ENCODE measurements around the gene POU3F1. TPM values are rescaled to one million over a fixed set of nuclear protein-coding genes. Genes with fewer than 3 reads are reported as not detected.

POU3F1 gene
- total RNA-seq, 1 donor: under 0.01 TPM

DNA sequence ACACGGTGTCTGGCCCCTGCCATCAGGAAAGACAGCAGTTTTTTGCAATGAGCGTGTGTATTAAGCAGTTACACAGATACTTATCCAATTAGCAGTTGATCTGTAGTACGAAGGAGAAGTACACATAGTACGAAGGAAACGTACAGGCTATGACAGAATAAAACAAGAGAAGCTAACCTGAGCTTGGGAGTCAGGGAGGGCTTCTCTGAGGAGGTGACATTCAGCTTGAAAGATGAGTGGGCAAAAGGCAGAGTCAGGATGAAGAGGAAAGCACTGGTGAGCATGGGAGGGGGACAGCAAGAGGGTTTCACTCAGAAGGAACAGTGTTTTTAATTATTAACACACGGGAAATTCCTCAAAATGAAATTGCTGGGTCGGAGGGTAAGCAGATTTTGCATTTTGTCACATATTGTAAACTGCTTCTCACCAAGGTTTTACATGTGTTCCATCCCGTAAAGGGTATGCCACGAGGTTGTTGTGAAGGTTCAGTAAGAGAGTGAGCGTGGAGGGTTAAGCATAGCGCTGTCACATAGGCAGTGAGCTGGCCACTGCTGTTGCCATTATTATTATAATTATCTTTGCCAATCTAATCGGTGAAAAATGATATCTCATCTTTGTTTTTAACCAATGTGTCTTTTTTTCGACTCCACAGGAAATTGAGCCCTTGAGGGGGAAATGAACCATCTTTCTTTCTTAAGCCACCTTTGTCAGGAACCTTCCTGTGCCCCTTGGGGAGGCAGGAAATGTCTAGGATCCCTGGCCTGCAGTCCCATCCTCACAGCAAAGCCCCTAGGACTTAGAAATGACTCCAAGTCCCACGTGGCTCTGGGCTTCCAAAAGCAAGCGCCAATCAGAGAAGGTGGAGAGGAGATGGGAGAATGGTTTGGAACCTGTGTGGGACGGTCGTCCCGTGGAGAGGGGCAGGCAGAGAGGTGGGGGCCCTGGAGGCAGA lies 47.3 kb upstream of the POU3F1 start:
- TF ChIP-seq, protein P1, sequence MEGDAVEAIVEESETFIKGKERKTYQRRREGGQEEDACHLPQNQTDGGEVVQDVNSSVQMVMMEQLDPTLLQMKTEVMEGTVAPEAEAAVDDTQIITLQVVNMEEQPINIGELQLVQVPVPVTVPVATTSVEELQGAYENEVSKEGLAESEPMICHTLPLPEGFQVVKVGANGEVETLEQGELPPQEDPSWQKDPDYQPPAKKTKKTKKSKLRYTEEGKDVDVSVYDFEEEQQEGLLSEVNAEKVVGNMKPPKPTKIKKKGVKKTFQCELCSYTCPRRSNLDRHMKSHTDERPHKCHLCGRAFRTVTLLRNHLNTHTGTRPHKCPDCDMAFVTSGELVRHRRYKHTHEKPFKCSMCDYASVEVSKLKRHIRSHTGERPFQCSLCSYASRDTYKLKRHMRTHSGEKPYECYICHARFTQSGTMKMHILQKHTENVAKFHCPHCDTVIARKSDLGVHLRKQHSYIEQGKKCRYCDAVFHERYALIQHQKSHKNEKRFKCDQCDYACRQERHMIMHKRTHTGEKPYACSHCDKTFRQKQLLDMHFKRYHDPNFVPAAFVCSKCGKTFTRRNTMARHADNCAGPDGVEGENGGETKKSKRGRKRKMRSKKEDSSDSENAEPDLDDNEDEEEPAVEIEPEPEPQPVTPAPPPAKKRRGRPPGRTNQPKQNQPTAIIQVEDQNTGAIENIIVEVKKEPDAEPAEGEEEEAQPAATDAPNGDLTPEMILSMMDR (IDR thresholded peaks at IDR 0.05; ENCODE audit: extremely low read depth, low read depth, low read length): no peak
- no peaks in the 10 kb centered on the region for H4K20me1 ChIP-seq (ENCODE audit: insufficient read depth, low read length)
- no peak overlapping the region for H3K27ac ChIP-seq (ENCODE audit: low read depth, low read length)
- no peaks in the 10 kb centered on the region for H3K9me3 ChIP-seq (ENCODE audit: low read depth, low read length)
- H3K4me2 ChIP-seq (ENCODE audit: insufficient read depth, low read length): no peak overlapping the region
- H3K79me2 ChIP-seq (ENCODE audit: insufficient read depth, low read length): no peaks in the 10 kb centered on the region
- H3K4me1 ChIP-seq (ENCODE audit: insufficient read depth, low read length): no peaks in the 10 kb centered on the region
- H3K36me3 ChIP-seq (ENCODE audit: insufficient read depth, low read length): no peaks in the 10 kb centered on the region
- H3K27me3 ChIP-seq (ENCODE audit: insufficient read depth, low read length): peaks cover 16% of the 10 kb centered on the region
- no peak overlapping the region for H3K4me3 ChIP-seq (ENCODE audit: insufficient read depth, low read length)
- no peak for DNase-seq (ENCODE audit: insufficient read length, low spot score, missing footprints)
- no peak overlapping the region for H2AFZ ChIP-seq (ENCODE audit: low read length)

DNA sequence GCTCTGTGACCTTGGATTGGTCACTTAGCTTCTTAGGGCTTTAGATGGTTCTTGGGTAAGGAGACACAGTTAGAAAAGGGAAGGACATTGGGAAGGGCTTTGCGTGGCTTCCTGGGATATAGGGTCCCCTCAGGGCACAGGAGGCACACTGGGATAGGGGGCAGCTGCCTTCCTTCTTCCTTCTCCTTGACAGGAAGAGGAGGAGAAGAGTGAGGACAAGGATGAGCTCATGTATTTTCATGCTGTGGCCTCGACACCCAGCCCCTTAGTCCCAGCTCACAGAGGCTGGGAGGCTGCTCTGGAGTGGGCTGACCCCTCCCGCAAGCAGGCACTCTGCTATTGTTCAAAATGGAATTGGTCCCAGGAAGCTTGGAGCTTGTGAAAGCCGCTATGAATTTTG lies 45.7 kb upstream of the POU3F1 start:
- H3K27me3 ChIP-seq (ENCODE audit: insufficient read depth, low read length): peaks cover 16% of the 10 kb centered on the region
- H3K4me3 ChIP-seq (ENCODE audit: insufficient read depth, low read length): no peak overlapping the region
- no peaks in the 10 kb centered on the region for H3K36me3 ChIP-seq (ENCODE audit: insufficient read depth, low read length)
- no peak overlapping the region for H3K4me2 ChIP-seq (ENCODE audit: insufficient read depth, low read length)
- DNase-seq (ENCODE audit: insufficient read length, low spot score, missing footprints): no peak
- H3K79me2 ChIP-seq (ENCODE audit: insufficient read depth, low read length): no peaks in the 10 kb centered on the region
- H4K20me1 ChIP-seq (ENCODE audit: insufficient read depth, low read length): no peaks in the 10 kb centered on the region
- no peak overlapping the region for H2AFZ ChIP-seq (ENCODE audit: low read length)
- TF ChIP-seq, protein P1 (IDR thresholded peaks at IDR 0.05; ENCODE audit: extremely low read depth, low read depth, low read length): no peak
- H3K27ac ChIP-seq (ENCODE audit: low read depth, low read length): no peak overlapping the region
- no peaks in the 10 kb centered on the region for H3K4me1 ChIP-seq (ENCODE audit: insufficient read depth, low read length)
- H3K9me3 ChIP-seq (ENCODE audit: low read depth, low read length): no peaks in the 10 kb centered on the region

DNA sequence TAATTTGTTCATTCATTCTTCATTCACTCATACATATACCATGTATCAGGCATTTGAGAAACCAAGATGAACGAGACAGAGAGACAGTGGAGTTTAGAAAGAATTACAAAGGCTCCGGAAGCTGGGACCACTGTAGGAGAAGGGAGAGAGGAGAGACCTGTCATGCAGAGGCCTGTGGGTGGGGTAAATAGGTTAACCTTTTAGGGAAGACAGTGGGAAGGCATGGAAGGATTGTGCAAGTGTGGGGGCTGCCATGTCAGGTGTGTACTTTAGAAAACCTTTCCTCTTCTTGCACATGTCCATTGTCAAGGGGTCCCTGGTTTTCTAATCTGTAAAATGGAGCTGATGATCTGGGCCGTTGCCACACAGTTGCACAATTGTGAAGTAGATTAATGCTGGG lies 44.2 kb upstream of the POU3F1 start:
- TF ChIP-seq, protein P1 (IDR thresholded peaks at IDR 0.05; ENCODE audit: extremely low read depth, low read depth, low read length): no peak
- H3K9me3 ChIP-seq (ENCODE audit: low read depth, low read length): no peaks in the 10 kb centered on the region
- peaks cover 16% of the 10 kb centered on the region for H3K27me3 ChIP-seq (ENCODE audit: insufficient read depth, low read length)
- no peak overlapping the region for H3K27ac ChIP-seq (ENCODE audit: low read depth, low read length)
- H3K79me2 ChIP-seq (ENCODE audit: insufficient read depth, low read length): no peaks in the 10 kb centered on the region
- no peak overlapping the region for H2AFZ ChIP-seq (ENCODE audit: low read length)
- no peak for DNase-seq (ENCODE audit: insufficient read length, low spot score, missing footprints)
- H3K4me3 ChIP-seq (ENCODE audit: insufficient read depth, low read length): no peak overlapping the region
- no peaks in the 10 kb centered on the region for H3K4me1 ChIP-seq (ENCODE audit: insufficient read depth, low read length)
- H3K4me2 ChIP-seq (ENCODE audit: insufficient read depth, low read length): no peak overlapping the region
- no peaks in the 10 kb centered on the region for H4K20me1 ChIP-seq (ENCODE audit: insufficient read depth, low read length)
- no peaks in the 10 kb centered on the region for H3K36me3 ChIP-seq (ENCODE audit: insufficient read depth, low read length)

DNA sequence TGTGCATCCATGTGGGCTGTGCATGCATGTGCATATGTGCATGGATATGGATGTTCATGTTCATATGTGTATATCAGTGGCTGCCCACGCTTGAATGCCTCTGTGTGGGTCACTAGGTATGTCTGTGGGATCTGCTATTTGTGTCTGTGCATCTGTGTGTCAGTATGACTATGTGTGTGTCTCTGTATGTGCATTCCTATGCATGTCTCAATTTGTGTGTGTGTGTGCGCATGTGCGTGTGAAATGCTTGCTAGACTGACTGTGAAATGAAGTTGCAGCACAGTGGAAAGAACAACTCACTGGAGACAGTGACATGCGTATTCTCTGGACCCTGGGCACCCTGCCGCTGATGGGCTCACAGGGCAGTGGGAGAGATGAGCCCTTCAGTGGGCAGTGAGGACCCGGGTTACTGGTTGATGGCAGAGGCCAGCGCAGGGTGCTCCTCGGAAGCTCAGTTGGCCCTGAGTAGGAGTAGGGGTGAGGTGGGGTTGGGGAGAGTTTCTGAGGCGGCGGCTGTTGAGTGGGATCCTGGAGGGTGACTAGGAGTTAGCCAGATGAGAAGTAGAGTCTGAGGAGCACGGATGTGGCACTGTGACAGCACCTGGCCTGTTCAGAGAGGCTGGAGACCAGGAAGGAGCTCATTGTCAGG lies 43.2 kb upstream of the POU3F1 start:
- no peaks in the 10 kb centered on the region for H4K20me1 ChIP-seq (ENCODE audit: insufficient read depth, low read length)
- no peaks in the 10 kb centered on the region for H3K36me3 ChIP-seq (ENCODE audit: insufficient read depth, low read length)
- H2AFZ ChIP-seq (ENCODE audit: low read length): no peak overlapping the region
- H3K9me3 ChIP-seq (ENCODE audit: low read depth, low read length): no peaks in the 10 kb centered on the region
- H3K27me3 ChIP-seq (ENCODE audit: insufficient read depth, low read length): peaks cover 12% of the 10 kb centered on the region
- H3K4me3 ChIP-seq (ENCODE audit: insufficient read depth, low read length): no peak overlapping the region
- no peak for DNase-seq (ENCODE audit: insufficient read length, low spot score, missing footprints)
- no peaks in the 10 kb centered on the region for H3K79me2 ChIP-seq (ENCODE audit: insufficient read depth, low read length)
- TF ChIP-seq, protein P1 (IDR thresholded peaks at IDR 0.05; ENCODE audit: extremely low read depth, low read depth, low read length): no peak
- H3K4me2 ChIP-seq (ENCODE audit: insufficient read depth, low read length): no peak overlapping the region
- no peaks in the 10 kb centered on the region for H3K4me1 ChIP-seq (ENCODE audit: insufficient read depth, low read length)
- no peak overlapping the region for H3K27ac ChIP-seq (ENCODE audit: low read depth, low read length)

Measured in osteoblast (primary cell).